Upper lobe of right lung (tissue), 1 donor: Measurements from ENCODE around the gene ARMC10. TPM values are rescaled to one million over a fixed set of nuclear protein-coding genes. Genes with fewer than 3 reads are reported as not detected.

Experiments
- ATAC-seq: fragments of 200-7000 bp; cut with Tn5 transposase; one replicate; pipeline ENCODE4 v1.9.1; 2020; ENCODE audit warnings: mild to moderate bottlenecking, moderate library complexity
- DNase-seq: peaks from one replicate; pipeline ENCODE4 v3.0.0-alpha.2; 2020
- H3K27ac ChIP-seq: fragments of 200-600 bp; one replicate; pipeline ENCODE4 v1.8.0; 2022
- H3K27me3 ChIP-seq: fragments of 200-600 bp; one replicate; pipeline ENCODE4 v1.8.0; 2022; ENCODE audit warnings: mild to moderate bottlenecking
- H3K36me3 ChIP-seq: fragments of 200-600 bp; one replicate; pipeline ENCODE4 v1.8.0; 2022
- H3K4me1 ChIP-seq: fragments of 200-600 bp; one replicate; pipeline ENCODE4 v1.8.0; 2022
- H3K4me3 ChIP-seq: fragments of 200-600 bp; one replicate; pipeline ENCODE4 v1.8.0; 2022; ENCODE audit warnings: mild to moderate bottlenecking
- H3K9me3 ChIP-seq: fragments of 200-600 bp; one replicate; pipeline ENCODE4 v1.8.0; 2022
- CTCF ChIP-seq: fragments of 200-600 bp; IDR thresholded peaks from one replicate; pipeline ENCODE4 v1.8.0; 2022; ENCODE audit warnings: antibody characterized with exemption
- intact Hi-C: fragments of 100-400 bp; cut with DNase I; formaldehyde crosslinking; loops from one replicate; pipeline ENCODE4 v1.11.0; 2022
- total RNA-seq: library from RNA; stranded (reverse); fragmentation: NEBNext Ultra II Directional; extraction: Animal tissue kit (Norgen Biotek cat#: 25700); gene quantifications from one replicate; pipeline ENCODE4 v1.2.1, GENCODE V29; 2021
- donor health status: DM: no; HTN: yes; CAD: no; lungs with severe emphysema.

Gene ARMC10
- total RNA-seq, 1 donor from 2014 or later, result 33.3 TPM

GRCh38 chr7:103116511-103116910 lies 41.6 kb downstream of the ARMC10 start:
- Histone ChIP-seq H3K36me3 (peaks cover 16% of the 10 kb centered on the region), H3K27me3 (no peaks in the 10 kb centered on the region), H3K4me3 (no peak overlapping the region), H3K9me3 (no peaks in the 10 kb centered on the region), H3K4me1 (no peaks in the 10 kb centered on the region), H3K27ac (no peak overlapping the region)
- DNase-seq (no peak), ATAC-seq (no peak)
- intact Hi-C loops, result no loop called here
- no peak for TF ChIP-seq CTCF

- Histone ChIP-seq H3K4me3 (no peak overlapping the region), H3K4me1 (no peaks in the 10 kb centered on the region), H3K36me3 (peaks cover 19% of the 10 kb centered on the region), H3K9me3 (no peaks in the 10 kb centered on the region), H3K27ac (no peak overlapping the region), H3K27me3 (no peaks in the 10 kb centered on the region)
- ATAC-seq (no peak), DNase-seq (no peak)
- TF ChIP-seq CTCF, result no peak
- intact Hi-C loops, result no loop called here
Observed at GRCh38 chr7:103116991-103117390, 42.1 kb downstream of the ARMC10 start.

GRCh38 chr7:103117465-103117864 lies 42.5 kb downstream of the ARMC10 start:
- intact Hi-C loops, result no loop called here
- peaks cover 19% of the 10 kb centered on the region for H3K36me3 ChIP-seq

GRCh38 chr7:103119791-103120291 lies 44.9 kb downstream of the ARMC10 start:
- intact Hi-C loops, result no loop called here
- Histone ChIP-seq H3K9me3 (no peaks in the 10 kb centered on the region), H3K4me3 (no peak overlapping the region), H3K4me1 (no peaks in the 10 kb centered on the region), H3K27ac (no peak overlapping the region), H3K27me3 (no peaks in the 10 kb centered on the region), H3K36me3 (peaks cover 19% of the 10 kb centered on the region)
- TF ChIP-seq CTCF, result no peak
- DNase-seq (no peak), ATAC-seq (no peak)

More at GRCh38 chr7:103117465-103117864, 42.5 kb downstream of the ARMC10 start:
- no peak overlapping the region for H3K4me3 ChIP-seq
- H3K4me1 ChIP-seq, result no peaks in the 10 kb centered on the region
- no peak for DNase-seq
- H3K9me3 ChIP-seq, result no peaks in the 10 kb centered on the region
- no peak for TF ChIP-seq CTCF
- no peak for ATAC-seq
- no peak overlapping the region for H3K27ac ChIP-seq
- no peaks in the 10 kb centered on the region for H3K27me3 ChIP-seq

- TF ChIP-seq CTCF, result no peak
- H3K9me3 ChIP-seq, result no peaks in the 10 kb centered on the region
- DNase-seq, result no peak
- H3K27ac ChIP-seq, result no peak overlapping the region
- no peaks in the 10 kb centered on the region for H3K27me3 ChIP-seq
- no peak for ATAC-seq
- peaks cover 19% of the 10 kb centered on the region for H3K36me3 ChIP-seq
- intact Hi-C loops, result no loop called here
- no peaks in the 10 kb centered on the region for H3K4me1 ChIP-seq
- no peak overlapping the region for H3K4me3 ChIP-seq
Observed at GRCh38 chr7:103120362-103120761, 45.4 kb downstream of the ARMC10 start.

GRCh38 chr7:103121641-103122040 lies 46.7 kb downstream of the ARMC10 start:
- no peak for ATAC-seq

More at GRCh38 chr7:103121641-103122040, 46.7 kb downstream of the ARMC10 start:
- no peaks in the 10 kb centered on the region for H3K9me3 ChIP-seq
- no peaks in the 10 kb centered on the region for H3K4me1 ChIP-seq
- intact Hi-C loops, result no loop called here
- H3K4me3 ChIP-seq, result no peak overlapping the region
- no peaks in the 10 kb centered on the region for H3K27me3 ChIP-seq
- DNase-seq, result no peak
- no peak for TF ChIP-seq CTCF
- no peak overlapping the region for H3K27ac ChIP-seq
- peaks cover 29% of the 10 kb centered on the region for H3K36me3 ChIP-seq
